B cell (primary cell): Measurements from ENCODE around the gene DDX24. TPM values are rescaled to one million over a fixed set of nuclear protein-coding genes. Genes with fewer than 3 reads are reported as not detected.

Experiments
- ATAC-seq: fragments of 200-7000 bp; cut with Tn5 transposase; one replicate; pipeline ENCODE4 v1.10.0; 2021; ENCODE audit warnings: low read depth, mild to moderate bottlenecking, moderate number of reproducible peaks, moderate library complexity
- CTCF ChIA-PET: fragments of 350-600 bp; sonication (Branson Sonifier 250); formaldehyde crosslinking; loops from one replicate; lab custom pipeline; 2021; ENCODE audit warnings: antibody characterized with exemption, inconsistent platforms; lab: Charles Lee
- POLR2A ChIA-PET: fragments of 350-600 bp; sonication (Branson Sonifier 250); formaldehyde crosslinking; loops from one replicate; lab custom pipeline; 2021; ENCODE audit warnings: antibody characterized with exemption; lab: Charles Lee
- DNase-seq: peaks from one replicate; pipeline ENCODE4 v3.0.0; 2013
- H2AFZ ChIP-seq: 2 replicates; pipeline ENCODE4 v1.6.1; 2012; ENCODE audit warnings: mild to moderate bottlenecking, low read depth, low read length; ENCODE audit not compliant: insufficient read depth, poor library complexity, severe bottlenecking
- H3K27ac ChIP-seq, 2 donors: 1 replicate in 1 of 2; 2 replicates in 1 of 2; pipeline ENCODE4 v1.5.1; 2012 to 2013; ENCODE audit warnings: low read length in 2 of 2, mild to moderate bottlenecking in 2 of 2, moderate library complexity in 1 of 2
- H3K27me3 ChIP-seq, 4 experiments: fragments of 200-600 bp in 1 of 4; sonication (generic) in 1 of 4; replicated peaks in 1 of 4; 1 replicate in 2 of 4; 2 replicates in 2 of 4; pipeline versions ENCODE4 v1.6.1 to v1.7.0; 2013 to 2016; ENCODE audit warnings: low read length in 3 of 4, mild to moderate bottlenecking in 2 of 4, mixed read lengths in 1 of 4, moderate library complexity in 1 of 4; ENCODE audit not compliant: insufficient read depth in 4 of 4, control insufficient read depth in 3 of 4; ENCODE audit errors: control extremely low read depth in 1 of 4
- H3K36me3 ChIP-seq, 2 experiments: replicated peaks in 1 of 2; 1 replicate in 1 of 2; 2 replicates in 1 of 2; pipeline versions ENCODE4 v1.6.1 to v1.7.1; 2013; ENCODE audit warnings: low read length in 1 of 2; ENCODE audit not compliant: insufficient read depth in 2 of 2, control insufficient read depth in 1 of 2; ENCODE audit errors: control extremely low read depth in 1 of 2, extremely low read depth in 1 of 2
- H3K4me1 ChIP-seq, 2 donors: fragments of 200-600 bp in 1 of 2; sonication (generic) in 1 of 2; 1 replicate in 1 of 2; 2 replicates in 1 of 2; pipeline versions ENCODE4 v1.5.1 to v1.6.1; 2013 to 2017; ENCODE audit warnings: low read length in 2 of 2; ENCODE audit not compliant: control insufficient read depth in 2 of 2, insufficient read depth in 2 of 2
- H3K4me2 ChIP-seq: replicated peaks from 2 replicates; pipeline ENCODE3; 2012; ENCODE audit warnings: mild to moderate bottlenecking, low read depth, low read length; ENCODE audit not compliant: poor library complexity, severe bottlenecking
- H3K4me3 ChIP-seq, 5 experiments: fragments of 200-600 bp in 1 of 5; sonication (generic) in 1 of 5; 1 replicate in 3 of 5; 2 replicates in 2 of 5; pipeline versions ENCODE4 v1.5.1 to v1.7.0; 2011 to 2016; ENCODE audit warnings: low read length in 4 of 5, mild to moderate bottlenecking in 4 of 5, low read depth in 2 of 5, control low read depth in 1 of 5, moderate library complexity in 1 of 5; ENCODE audit not compliant: insufficient read depth in 1 of 5; ENCODE audit errors: control extremely low read depth in 1 of 5, extremely low read depth in 1 of 5
- H3K79me2 ChIP-seq: fragments of 200-600 bp; sonication (generic); one replicate; pipeline ENCODE4 v1.6.0; 2016; ENCODE audit warnings: low read length; ENCODE audit not compliant: control insufficient read depth, insufficient read depth
- H3K9ac ChIP-seq: fragments of 200-600 bp; sonication (generic); 2 replicates; pipeline ENCODE4 v1.6.1; 2017; ENCODE audit warnings: mild to moderate bottlenecking, low read length, moderate library complexity
- H3K9me3 ChIP-seq, 3 donors: one replicate each; pipeline versions ENCODE4 v1.6.1 to v1.7.1; 2013; ENCODE audit warnings: low read length in 2 of 3; ENCODE audit not compliant: control insufficient read depth in 2 of 3, insufficient read depth in 1 of 3; ENCODE audit errors: control extremely low read depth in 1 of 3
- H4K20me1 ChIP-seq: 2 replicates; pipeline ENCODE4 v1.6.0; 2012; ENCODE audit warnings: mild to moderate bottlenecking, low read length; ENCODE audit not compliant: insufficient read depth, control insufficient read depth, poor library complexity, severe bottlenecking
- H3K27ac Mint-ChIP-seq: one replicate; pipeline ENCODE4 v1.8.0; 2021; ENCODE audit warnings: mixed read lengths
- H3K27me3 Mint-ChIP-seq: one replicate; pipeline ENCODE4 v1.8.0; 2021; ENCODE audit warnings: mixed read lengths
- H3K4me1 Mint-ChIP-seq: one replicate; pipeline ENCODE4 v1.8.0; 2021; ENCODE audit warnings: mixed read lengths
- H3K4me3 Mint-ChIP-seq: one replicate; pipeline ENCODE4 v1.8.0; 2021; ENCODE audit warnings: mixed read lengths
- H3K9me3 Mint-ChIP-seq: one replicate; pipeline ENCODE4 v1.8.0; 2022; ENCODE audit warnings: mixed read lengths; ENCODE audit not compliant: insufficient read depth
- EZH2 ChIP-seq: IDR thresholded peaks from 2 replicates; pipeline ENCODE4 v1.6.1; 2012; ENCODE audit warnings: borderline replicate concordance, low read depth, mild to moderate bottlenecking, moderate library complexity, low read length; ENCODE audit not compliant: insufficient read depth, poor library complexity, severe bottlenecking
- whole genome bisulfite sequencing: methylation state at CpG from one replicate; pipeline ENCODE4 v1.1.5; 2013; ENCODE audit warnings: missing lambda C conversion rate; ENCODE audit not compliant: insufficient coverage; 5-methylcytosine and 5-hydroxymethylcytosine counted together
- intact Hi-C: fragments of 100-400 bp; cut with micrococcal nuclease; formaldehyde crosslinking; loops from one replicate; pipeline ENCODE4 v1.10.0; 2022
- polyA plus RNA-seq: library from polyadenylated mRNA; depleted of rRNA; stranded (reverse); fragments of >200 nt; gene quantifications from 2 replicates; pipeline ENCODE4 v1.2.3, GENCODE V29; 2012
- total RNA-seq, 2 donors: library from RNA; stranded (reverse); fragments of 120-200 nt in 1 of 2; gene quantifications; 1 replicate in 1 of 2; 2 replicates in 1 of 2; pipeline versions ENCODE4 v1.2.3 to v1.2.4, GENCODE V29; 2013 to 2022
- TF ChIP-seq, protein P1 (sequence below): fragments of 200-600 bp; IDR thresholded peaks from one replicate; pipeline ENCODE4 v1.8.0; 2022; ENCODE audit warnings: antibody characterized with exemption, mild to moderate bottlenecking

DDX24 gene
- total and polyA plus RNA-seq, 2 donors (not counting 1 experiment from before 2014, with no cell fraction given) = 145 to 211 TPM

- ChIA-PET CTCF (interaction anchor here (1.2 to 2.9 kb wide), 4 partner anchors 11 to 89 kb away, joined by 3 to 8 read pairs (median 6); no protein-coding TSS in a partner anchor), POLR2A (no interaction called here)
- no peak overlapping the region for H3K27ac Mint-ChIP-seq
- H3K27me3 Mint-ChIP-seq = no peaks in the 10 kb centered on the region
- no peaks in the 10 kb centered on the region for H3K9me3 Mint-ChIP-seq
- no peak overlapping the region for H3K4me2 ChIP-seq
- ATAC-seq (no peak), DNase-seq (no peak)
- TF ChIP-seq, protein P1, sequence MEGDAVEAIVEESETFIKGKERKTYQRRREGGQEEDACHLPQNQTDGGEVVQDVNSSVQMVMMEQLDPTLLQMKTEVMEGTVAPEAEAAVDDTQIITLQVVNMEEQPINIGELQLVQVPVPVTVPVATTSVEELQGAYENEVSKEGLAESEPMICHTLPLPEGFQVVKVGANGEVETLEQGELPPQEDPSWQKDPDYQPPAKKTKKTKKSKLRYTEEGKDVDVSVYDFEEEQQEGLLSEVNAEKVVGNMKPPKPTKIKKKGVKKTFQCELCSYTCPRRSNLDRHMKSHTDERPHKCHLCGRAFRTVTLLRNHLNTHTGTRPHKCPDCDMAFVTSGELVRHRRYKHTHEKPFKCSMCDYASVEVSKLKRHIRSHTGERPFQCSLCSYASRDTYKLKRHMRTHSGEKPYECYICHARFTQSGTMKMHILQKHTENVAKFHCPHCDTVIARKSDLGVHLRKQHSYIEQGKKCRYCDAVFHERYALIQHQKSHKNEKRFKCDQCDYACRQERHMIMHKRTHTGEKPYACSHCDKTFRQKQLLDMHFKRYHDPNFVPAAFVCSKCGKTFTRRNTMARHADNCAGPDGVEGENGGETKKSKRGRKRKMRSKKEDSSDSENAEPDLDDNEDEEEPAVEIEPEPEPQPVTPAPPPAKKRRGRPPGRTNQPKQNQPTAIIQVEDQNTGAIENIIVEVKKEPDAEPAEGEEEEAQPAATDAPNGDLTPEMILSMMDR = no peak
- no peak for TF ChIP-seq EZH2
- no peaks in the 10 kb centered on the region for H3K4me1 ChIP-seq
- no peak overlapping the region for H3K27ac ChIP-seq
- no peak overlapping the region for H3K4me3 Mint-ChIP-seq
- no peak overlapping the region for H3K9ac ChIP-seq
- H4K20me1 ChIP-seq = peaks cover 5% of the 10 kb centered on the region
- no peaks in the 10 kb centered on the region for H3K4me1 Mint-ChIP-seq
- intact Hi-C loops = no loop called here
- no peaks in the 10 kb centered on the region for H3K27me3 ChIP-seq
- H3K79me2 ChIP-seq = no peaks in the 10 kb centered on the region
- 92% methylated on average over 3 of the region's 3 CpGs for WGBS
- no peaks in the 10 kb centered on the region for H3K9me3 ChIP-seq
- no peak overlapping the region for H2AFZ ChIP-seq
- H3K36me3 ChIP-seq = peaks cover 14 to 72% of the 10 kb centered on the region in 2 experiments
- H3K4me3 ChIP-seq = no peak overlapping the region
These were observed 33.4 kb downstream of the DDX24 start for GRCh38 chr14:94047581-94047980.

GRCh38 chr14:94046696-94047250 is 34.2 kb downstream of the DDX24 start:
- no peak for DNase-seq
- H3K27me3 Mint-ChIP-seq = no peaks in the 10 kb centered on the region
- no peak overlapping the region for H3K27ac ChIP-seq
- peaks cover 5% of the 10 kb centered on the region for H4K20me1 ChIP-seq
- TF ChIP-seq, protein P1 = no peak
- TF ChIP-seq EZH2 = no peak
- no peak overlapping the region for H3K9ac ChIP-seq
- no peaks in the 10 kb centered on the region for H3K9me3 Mint-ChIP-seq
- H3K79me2 ChIP-seq = no peaks in the 10 kb centered on the region
- no peaks in the 10 kb centered on the region for H3K4me1 ChIP-seq
- no peak overlapping the region for H3K4me2 ChIP-seq
- intact Hi-C loops = no loop called here
- ATAC-seq = no peak
- H3K4me3 Mint-ChIP-seq = no peak overlapping the region
- POLR2A ChIA-PET = no interaction called here
- no peaks in the 10 kb centered on the region for H3K27me3 ChIP-seq
- H3K27ac Mint-ChIP-seq = no peak overlapping the region
- peaks cover 8 to 64% of the 10 kb centered on the region in 2 experiments for H3K36me3 ChIP-seq
- no peak overlapping the region for H3K4me3 ChIP-seq
- 82% methylated on average over 4 of the region's 7 CpGs for WGBS
- no peak overlapping the region for H2AFZ ChIP-seq
- CTCF ChIA-PET = interaction anchor here (1.0 to 2.7 kb wide), 3 partner anchors 10 to 90 kb away, joined by 3 to 7 read pairs (median 6); no protein-coding TSS in a partner anchor
- no peaks in the 10 kb centered on the region for H3K9me3 ChIP-seq
- H3K4me1 Mint-ChIP-seq = no peaks in the 10 kb centered on the region
